ENCODE data around the gene SAMD11. TPM values are rescaled to one million over a fixed set of nuclear protein-coding genes. Genes with fewer than 3 reads are reported as not detected.

The SAMD11 gene
- total RNA-seq, 4 donors from 2014 or later = 6.2 to 28.8 (median 13.9) TPM

GRCh38 chr1:965526-966134 lies 41.9 kb downstream of the SAMD11 start:
- WGBS = 78% methylated on average over 7 of the region's 26 CpGs
- Histone ChIP-seq H3K36me3 (peaks cover 0 to 29% (median 21%) of the 10 kb centered on the region in 4 donors), H3K27ac (replicated peaks in 1 of 4) (no peak overlapping the region), H3K9me3 (no peaks in the 10 kb centered on the region), H3K4me1 (peaks cover 17 to 37% (median 28%) of the 10 kb centered on the region in 4 donors), H3K4me3 (peak overlapping the region in 2 of 4 donors; percentile 56 to 67), H3K27me3 (peaks cover 0 to 36% (median 6%) of the 10 kb centered on the region in 4 donors)
- TF ChIP-seq POLR2A (IDR thresholded peaks at IDR 0.05; ENCODE audit: low read depth) (no peak), CTCF (IDR thresholded peaks at IDR 0.05) (no peak), EP300 (IDR thresholded peaks at IDR 0.05) (no peak), POLR2AphosphoS5 (IDR thresholded peaks at IDR 0.05) (no peak)
- DNase-seq (ENCODE audit: extremely low spot score) = no peak
- intact Hi-C loops (cut with DNase I) = no loop called here

- Histone ChIP-seq H3K4me3 (peak within 1 kb of the TSS; percentile 56 to 67 (median 64)), H3K36me3 (peaks cover 0 to 29% (median 21%) of the 10 kb centered on the region in 4 donors), H3K4me1 (peaks cover 16 to 32% (median 24%) of the 10 kb centered on the region in 4 donors), H3K9me3 (no peaks in the 10 kb centered on the region), H3K27ac (replicated peaks in 1 of 4) (peak within 1 kb of the TSS; percentile 39 to 66 (median 60)), H3K27me3 (peaks cover 0 to 42% (median 12%) of the 10 kb centered on the region in 4 donors)
- TF ChIP-seq POLR2AphosphoS5 (IDR thresholded peaks at IDR 0.05) = no peak
- no peak for TF ChIP-seq CTCF (IDR thresholded peaks at IDR 0.05)
- no peak for TF ChIP-seq EP300 (IDR thresholded peaks at IDR 0.05)
- no peak for TF ChIP-seq POLR2A (IDR thresholded peaks at IDR 0.05; ENCODE audit: low read depth)
- intact Hi-C loops (cut with DNase I) = no loop called here
- WGBS = 0% methylated on average over 2 of the region's 31 CpGs
- DNase-seq (ENCODE audit: extremely low spot score) = no peak
These were observed 42.5 kb downstream of the SAMD11 start, which contains the start of gene PLEKHN1 for GRCh38 chr1:966135-966703. TSS of gene PLEKHN1 (plus strand) at chr1:966482. CDS start at chr1:966532, 50 bp downstream.

- DNase-seq (ENCODE audit: extremely low spot score) = no peak
- Histone ChIP-seq H3K9me3 (no peaks in the 10 kb centered on the region), H3K27me3 (peaks cover 0 to 48% (median 17%) of the 10 kb centered on the region in 4 donors), H3K4me3 (peak overlapping the region; percentile 56 to 67 (median 64)), H3K27ac (replicated peaks in 1 of 4) (peak overlapping the region; percentile 39 to 66 (median 60)), H3K4me1 (peaks cover 14 to 26% (median 19%) of the 10 kb centered on the region in 4 donors), H3K36me3 (peaks cover 0 to 29% (median 21%) of the 10 kb centered on the region in 4 donors)
- intact Hi-C loops (cut with DNase I) = no loop called here
- WGBS = no CpG with 5 or more reads among the region's 60 CpGs
- no peak for TF ChIP-seq EP300 (IDR thresholded peaks at IDR 0.05)
- no peak for TF ChIP-seq CTCF (IDR thresholded peaks at IDR 0.05)
- TF ChIP-seq POLR2AphosphoS5 (IDR thresholded peaks at IDR 0.05) = peak; percentile 35 to 57
- no peak for TF ChIP-seq POLR2A (IDR thresholded peaks at IDR 0.05; ENCODE audit: low read depth)
These were observed 43.1 kb downstream of the SAMD11 start for GRCh38 chr1:966704-967300.

GRCh38 chr1:967466-968343 lies 44.0 kb downstream of the SAMD11 start:
- TF ChIP-seq POLR2AphosphoS5 (IDR thresholded peaks at IDR 0.05) = no peak
- TF ChIP-seq EP300 (IDR thresholded peaks at IDR 0.05) = no peak
- TF ChIP-seq CTCF (IDR thresholded peaks at IDR 0.05) = no peak
- Histone ChIP-seq H3K4me3 (peak overlapping the region in 3 of 4 donors; percentile 56 to 67 (median 62)), H3K27ac (replicated peaks in 1 of 4) (no peak overlapping the region), H3K36me3 (peaks cover 0 to 23% (median 13%) of the 10 kb centered on the region in 4 donors), H3K4me1 (peaks cover 14 to 20% (median 19%) of the 10 kb centered on the region in 4 donors), H3K9me3 (no peaks in the 10 kb centered on the region), H3K27me3 (peaks cover 0 to 57% (median 24%) of the 10 kb centered on the region in 4 donors)
- 69% methylated on average over 12 of the region's 23 CpGs for WGBS
- intact Hi-C loops (cut with DNase I) = no loop called here
- DNase-seq (ENCODE audit: extremely low spot score) = no peak
